ENCODE results near the gene KLHDC9.

DNA sequence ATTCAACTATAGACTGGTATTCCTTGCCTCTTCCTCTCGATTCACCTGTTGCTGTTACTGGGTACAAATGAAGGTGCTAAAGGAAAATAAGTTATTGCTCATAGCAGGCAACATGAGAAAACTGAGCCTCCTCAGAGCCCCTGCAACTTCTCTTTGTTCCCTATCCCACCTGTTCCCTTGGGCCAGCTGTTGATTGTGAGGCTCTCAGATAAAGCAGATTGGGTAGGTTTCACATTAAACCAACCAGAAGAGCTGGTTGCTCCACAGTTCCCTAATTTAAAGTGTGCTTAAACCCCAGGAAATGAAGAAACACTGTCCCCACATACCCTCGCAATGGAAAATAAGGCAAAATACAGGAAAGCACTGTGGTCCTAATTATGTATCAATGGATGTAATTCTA lies 29.5 kb downstream of the KLHDC9 start:
- TF ChIP-seq ARNT (IDR thresholded peaks at IDR 0.05) (no peak), CTBP1 (IDR thresholded peaks at IDR 0.05; ENCODE audit: borderline replicate concordance) (no peak), BHLHE40 (IDR thresholded peaks at IDR 0.05; ENCODE audit: borderline replicate concordance) (no peak), FOXA1 (IDR thresholded peaks at IDR 0.05) (no peak), TARDBP (IDR thresholded peaks at IDR 0.05) (no peak), FOXK2 (IDR thresholded peaks at IDR 0.05) (no peak), NFRKB (IDR thresholded peaks at IDR 0.05) (no peak)

All from HEK293T (cell line).